Keratinocyte (primary cell): ENCODE data around the gene SALL4. TPM values are rescaled to one million over a fixed set of nuclear protein-coding genes. Genes with fewer than 3 reads are reported as not detected.
A peak's percentile ranks its signal among the peaks of the same experiment; 100 is the strongest.

ENCODE experiments used
- DNase-seq: peaks from one replicate; pipeline ENCODE4 v3.0.0-alpha.2; 2011; ENCODE audit warnings: low read depth, missing footprints, low spot score
- FAIRE-seq: peaks from 2 replicates; lab custom pipeline; 2011; peaks lifted over from hg19 to GRCh38; lab: Jason Lieb, UNC
- H2AFZ ChIP-seq: 2 replicates; pipeline ENCODE4 v1.6.0; 2012; ENCODE audit warnings: low read length, control low read depth, inconsistent platforms; ENCODE audit not compliant: control insufficient read depth
- H3K27ac ChIP-seq: 2 replicates; pipeline ENCODE4 v1.5.1; 2011; ENCODE audit warnings: low read length; ENCODE audit not compliant: control insufficient read depth, insufficient read depth
- H3K27me3 ChIP-seq: 3 replicates; pipeline ENCODE4 v1.6.0; 2011; ENCODE audit warnings: low read length; ENCODE audit not compliant: control insufficient read depth, insufficient read depth; ENCODE audit errors: extremely low read depth
- H3K36me3 ChIP-seq, 2 experiments: 2 replicates in 1 of 2; 3 replicates in 1 of 2; pipeline ENCODE4 v1.5.1; 2011; ENCODE audit warnings: low read length in 2 of 2, mild to moderate bottlenecking in 1 of 2; ENCODE audit not compliant: control insufficient read depth in 2 of 2, insufficient read depth in 2 of 2; ENCODE audit errors: extremely low read depth in 1 of 2
- H3K4me1 ChIP-seq: 3 replicates; pipeline ENCODE4 v1.5.1; 2011; ENCODE audit warnings: low read length; ENCODE audit not compliant: control insufficient read depth, insufficient read depth; ENCODE audit errors: extremely low read depth
- H3K4me2 ChIP-seq: 3 replicates; pipeline ENCODE4 v1.6.0; 2011; ENCODE audit warnings: low read depth, low read length; ENCODE audit not compliant: control insufficient read depth, insufficient read depth; ENCODE audit errors: extremely low read depth
- H3K4me3 ChIP-seq, 3 experiments: fragments of 200-600 bp in 1 of 3; sonication (generic) in 1 of 3; 2 replicates in 2 of 3; 3 replicates in 1 of 3; pipeline ENCODE4 v1.5.1; 2011 to 2016; ENCODE audit warnings: low read length in 3 of 3, mild to moderate bottlenecking in 3 of 3, control low read depth in 2 of 3, inconsistent platforms in 1 of 3, low read depth in 1 of 3, mixed read lengths in 1 of 3, mixed run types in 1 of 3, moderate library complexity in 1 of 3; ENCODE audit not compliant: control insufficient read depth in 2 of 3, insufficient read depth in 2 of 3; ENCODE audit errors: extremely low read depth in 1 of 3
- H3K79me2 ChIP-seq: 2 replicates; pipeline ENCODE4 v1.6.0; 2012; ENCODE audit warnings: low read length; ENCODE audit not compliant: control insufficient read depth, insufficient read depth
- H3K9ac ChIP-seq: 3 replicates; pipeline ENCODE4 v1.6.0; 2011; ENCODE audit warnings: low read length; ENCODE audit not compliant: control insufficient read depth, insufficient read depth; ENCODE audit errors: extremely low read depth
- H3K9me1 ChIP-seq: 3 replicates; pipeline ENCODE4 v1.6.0; 2011; ENCODE audit warnings: low read length; ENCODE audit not compliant: control insufficient read depth, insufficient read depth; ENCODE audit errors: extremely low read depth
- H3K9me3 ChIP-seq: 2 replicates; pipeline ENCODE4 v1.5.1; 2012; ENCODE audit warnings: low read depth, low read length; ENCODE audit not compliant: control insufficient read depth
- H4K20me1 ChIP-seq: 3 replicates; pipeline ENCODE4 v1.6.0; 2011; ENCODE audit warnings: low read length; ENCODE audit not compliant: control insufficient read depth, insufficient read depth; ENCODE audit errors: extremely low read depth
- CTCF ChIP-seq, 3 experiments: IDR thresholded peaks in 1 of 3; conservative IDR thresholded peaks in 1 of 3; optimal IDR thresholded peaks in 1 of 3; 2 replicates in 2 of 3; 3 replicates in 1 of 3; pipeline versions ENCODE3 to v1.5.1; 2011; ENCODE audit warnings: low read length in 3 of 3, mild to moderate bottlenecking in 3 of 3, moderate library complexity in 2 of 3, control low read depth in 1 of 3, inconsistent platforms in 1 of 3; ENCODE audit not compliant: insufficient read depth in 2 of 3; ENCODE audit errors: extremely low read depth in 1 of 3
- EZH2 ChIP-seq: IDR thresholded peaks from one replicate; pipeline ENCODE4 v1.6.1; 2012; ENCODE audit warnings: inconsistent platforms, mild to moderate bottlenecking, low read length, moderate library complexity
- dilution Hi-C: fragments of 300-500 bp; cut with MboI; formaldehyde crosslinking; loops from one replicate; pipeline ENCODE4 v1.7.0; 2020; ENCODE audit warnings: low sequenced_read_pairs; ENCODE audit not compliant: extremely low pct_ligation_motif_present
- polyA plus RNA-seq, 5 experiments: library from polyadenylated mRNA; depleted of rRNA in 3 of 5; stranded (reverse) in 3 of 5; stranded (forward) in 1 of 5; unstranded in 1 of 5; fragments of >200 nt; gene quantifications; 1 replicate in 1 of 5; 2 replicates in 3 of 5; 3 replicates in 1 of 5; pipeline versions ENCODE4 v1.2.1 to v1.2.3, GENCODE V29; 2011 to 2012; ENCODE audit warnings: missing spikeins in 2 of 5, low read depth in 1 of 5, low replicate concordance in 1 of 5

SALL4 gene
- polyA plus RNA-seq, 1 donor (not counting 4 experiments of a cell fraction or from before 2014, with no cell fraction given): 0.04 TPM

GRCh38 chr20:51801823-51802123 lies 548 bp downstream of the SALL4 start:
- Histone ChIP-seq H2AFZ (no peak overlapping the region), H3K27ac (no peak overlapping the region), H3K27me3 (peaks cover 39% of the 10 kb centered on the region), H4K20me1 (no peaks in the 10 kb centered on the region), H3K79me2 (no peaks in the 10 kb centered on the region), H3K4me2 (peak overlapping the region; percentile 41), H3K36me3 (no peaks in the 10 kb centered on the region), H3K9me1 (no peaks in the 10 kb centered on the region), H3K4me1 (peaks cover 4% of the 10 kb centered on the region), H3K9ac (no peak overlapping the region), H3K9me3 (no peaks in the 10 kb centered on the region), H3K4me3 (peak overlapping the region in 1 of 3 experiments; percentile 44)
- DNase-seq (no peak), FAIRE-seq (no peak)
- dilution Hi-C loops: no loop called here
- TF ChIP-seq EZH2 (no peak), CTCF (optimal IDR thresholded peaks at IDR 0.05 in 1 of 3, IDR thresholded peaks at IDR 0.05 in 1 of 3, conservative IDR thresholded peaks at IDR 0.05 in 1 of 3; ENCODE audit: extremely low read depth in 1 of 3, insufficient read depth in 2 of 3, low read length in 3 of 3) (no peak)

GRCh38 chr20:51801122-51801822 lies 1.0 kb downstream of the SALL4 start:
- peaks cover 39% of the 10 kb centered on the region for H3K27me3 ChIP-seq
- no peak for DNase-seq
- H3K4me1 ChIP-seq: peaks cover 4% of the 10 kb centered on the region
- H3K36me3 ChIP-seq: no peaks in the 10 kb centered on the region
- peak overlapping the region; percentile 89 for H3K4me2 ChIP-seq
- H3K9me1 ChIP-seq: no peaks in the 10 kb centered on the region
- dilution Hi-C loops: no loop called here
- H3K9ac ChIP-seq: peak overlapping the region; percentile 34
- no peak overlapping the region for H3K27ac ChIP-seq
- no peak for TF ChIP-seq CTCF (optimal IDR thresholded peaks at IDR 0.05 in 1 of 3, IDR thresholded peaks at IDR 0.05 in 1 of 3, conservative IDR thresholded peaks at IDR 0.05 in 1 of 3; ENCODE audit: extremely low read depth in 1 of 3, insufficient read depth in 2 of 3, low read length in 3 of 3)
- peak; percentile 86 for TF ChIP-seq EZH2
- peak overlapping the region; percentile 44 for H2AFZ ChIP-seq
- no peaks in the 10 kb centered on the region for H3K79me2 ChIP-seq
- no peak for FAIRE-seq
- H4K20me1 ChIP-seq: no peaks in the 10 kb centered on the region
- peak overlapping the region; percentile 35 to 50 (median 44) for H3K4me3 ChIP-seq
- H3K9me3 ChIP-seq: no peaks in the 10 kb centered on the region
